Osteoblast (primary cell): ENCODE results near the gene CRBN. TPM values are rescaled to one million over a fixed set of nuclear protein-coding genes. Genes with fewer than 3 reads are reported as not detected.

Experiments used
- DNase-seq: peaks from one replicate; pipeline ENCODE4 v3.0.0; 2011; ENCODE audit warnings: low spot score, mixed read lengths; ENCODE audit not compliant: insufficient read length; ENCODE audit errors: missing footprints
- H2AFZ ChIP-seq: 2 replicates; pipeline ENCODE4 v1.6.0; 2011; ENCODE audit warnings: mild to moderate bottlenecking, low read length
- H3K27ac ChIP-seq: 2 replicates; pipeline ENCODE4 v1.5.1; 2011; ENCODE audit warnings: mild to moderate bottlenecking, low read depth, low read length, moderate library complexity
- H3K27me3 ChIP-seq: 2 replicates; pipeline ENCODE4 v1.6.0; 2012; ENCODE audit warnings: mild to moderate bottlenecking, control low read depth, inconsistent platforms, low read length, moderate library complexity; ENCODE audit not compliant: insufficient read depth
- H3K36me3 ChIP-seq: 2 replicates; pipeline ENCODE4 v1.5.1; 2011; ENCODE audit warnings: mild to moderate bottlenecking, low read length, control low read depth, moderate library complexity; ENCODE audit not compliant: insufficient read depth
- H3K4me1 ChIP-seq: 2 replicates; pipeline ENCODE4 v1.5.1; 2011; ENCODE audit warnings: mild to moderate bottlenecking, low read length, control low read depth, moderate library complexity; ENCODE audit not compliant: insufficient read depth
- H3K4me2 ChIP-seq: 2 replicates; pipeline ENCODE4 v1.6.0; 2011; ENCODE audit warnings: mild to moderate bottlenecking, low read length; ENCODE audit not compliant: insufficient read depth
- H3K4me3 ChIP-seq: fragments of 200-600 bp; sonication (generic); 3 replicates; pipeline ENCODE4 v1.5.1; 2012; ENCODE audit warnings: mild to moderate bottlenecking, low read length, inconsistent platforms; ENCODE audit not compliant: insufficient read depth
- H3K79me2 ChIP-seq: 2 replicates; pipeline ENCODE4 v1.6.0; 2012; ENCODE audit warnings: mild to moderate bottlenecking, low read length, control low read depth, inconsistent platforms; ENCODE audit not compliant: insufficient read depth
- H3K9me3 ChIP-seq: 2 replicates; pipeline ENCODE4 v1.5.1; 2011; ENCODE audit warnings: low read depth, low read length, control low read depth
- H4K20me1 ChIP-seq: 2 replicates; pipeline ENCODE4 v1.6.0; 2012; ENCODE audit warnings: mild to moderate bottlenecking, low read length, control low read depth; ENCODE audit not compliant: insufficient read depth
- CTCF ChIP-seq: IDR thresholded peaks from 2 replicates; pipeline ENCODE4 v1.5.1; 2011; ENCODE audit warnings: mild to moderate bottlenecking, low read depth, low read length, moderate library complexity; ENCODE audit errors: extremely low read depth
- total RNA-seq: library from RNA; depleted of rRNA; stranded (reverse); fragments of >200 nt; gene quantifications from 2 replicates; pipeline ENCODE4 v1.2.3, GENCODE V29; 2012

Gene CRBN
- total RNA-seq, 1 donor: 76.0 TPM

- Histone ChIP-seq H3K79me2 (peaks cover 25% of the 10 kb centered on the region), H3K36me3 (peaks cover 30% of the 10 kb centered on the region), H3K9me3 (no peaks in the 10 kb centered on the region), H3K27me3 (no peaks in the 10 kb centered on the region), H4K20me1 (peaks cover 5% of the 10 kb centered on the region), H3K4me1 (no peaks in the 10 kb centered on the region), H3K4me2 (no peak overlapping the region), H2AFZ (no peak overlapping the region), H3K4me3 (no peak overlapping the region), H3K27ac (no peak overlapping the region)
- no peak for TF ChIP-seq CTCF
- no peak for DNase-seq
These were observed 6.9 kb downstream of the CRBN start for GRCh38 chr3:3172627-3173026.

DNA sequence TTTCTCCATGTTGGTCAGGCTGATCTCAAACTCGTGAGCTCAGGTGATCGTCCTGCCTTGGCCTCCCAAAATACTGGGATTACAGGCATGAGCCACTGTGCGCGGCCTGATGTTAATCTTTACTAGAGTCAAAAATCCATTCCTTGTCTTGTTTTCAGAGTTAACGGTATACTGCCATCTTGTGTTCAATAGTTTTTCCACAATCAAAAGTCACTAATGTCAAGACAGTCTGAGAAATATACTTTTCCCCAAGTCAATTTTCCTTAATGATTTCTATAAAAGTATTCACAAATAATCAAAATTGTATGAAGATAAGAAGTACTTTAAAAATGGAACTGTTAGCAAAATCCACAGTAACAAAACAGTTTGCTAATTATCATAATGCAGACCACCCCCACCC is 8.5 kb downstream of the CRBN start:
- Histone ChIP-seq H3K27ac (no peak overlapping the region), H3K4me3 (no peak overlapping the region), H3K4me1 (no peaks in the 10 kb centered on the region), H3K27me3 (no peaks in the 10 kb centered on the region), H3K4me2 (no peak overlapping the region), H3K79me2 (peaks cover 8% of the 10 kb centered on the region), H3K36me3 (peaks cover 41% of the 10 kb centered on the region), H3K9me3 (no peaks in the 10 kb centered on the region), H2AFZ (no peak overlapping the region), H4K20me1 (no peaks in the 10 kb centered on the region)
- no peak for DNase-seq
- peak; percentile 51 for TF ChIP-seq CTCF

GRCh38 chr3:3165650-3166049 is 13.8 kb downstream of the CRBN start:
- no peak overlapping the region for H2AFZ ChIP-seq
- peaks cover 5% of the 10 kb centered on the region for H3K4me1 ChIP-seq
- H3K27ac ChIP-seq: no peak overlapping the region
- H3K36me3 ChIP-seq: peaks cover 45% of the 10 kb centered on the region
- no peak overlapping the region for H3K4me2 ChIP-seq
- H3K9me3 ChIP-seq: no peaks in the 10 kb centered on the region
- H3K4me3 ChIP-seq: no peak overlapping the region
- no peak for DNase-seq
- H3K79me2 ChIP-seq: no peaks in the 10 kb centered on the region
- no peak for TF ChIP-seq CTCF
- H3K27me3 ChIP-seq: no peaks in the 10 kb centered on the region
- no peaks in the 10 kb centered on the region for H4K20me1 ChIP-seq

DNA sequence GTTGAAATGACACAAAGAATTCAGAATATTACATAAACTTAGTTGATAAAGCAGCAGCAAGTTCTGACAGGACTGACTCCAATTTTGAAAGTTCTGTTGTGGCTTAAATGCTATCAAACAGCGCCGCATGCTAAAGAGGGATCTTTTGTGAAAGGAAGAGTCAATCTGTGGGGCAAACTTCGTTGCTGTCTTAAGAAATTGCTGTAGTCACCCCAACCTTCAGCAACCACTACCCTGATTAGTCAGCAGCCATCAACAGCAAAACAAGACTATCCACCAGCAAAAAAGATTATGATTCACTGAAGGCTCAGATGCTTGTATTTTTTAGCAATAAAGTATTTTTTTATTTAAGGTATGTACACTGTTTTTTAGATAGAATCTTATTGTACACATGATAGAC is 14.2 kb downstream of the CRBN start:
- Histone ChIP-seq H3K4me2 (no peak overlapping the region), H4K20me1 (no peaks in the 10 kb centered on the region), H2AFZ (no peak overlapping the region), H3K36me3 (peaks cover 41% of the 10 kb centered on the region), H3K9me3 (no peaks in the 10 kb centered on the region), H3K27me3 (no peaks in the 10 kb centered on the region), H3K79me2 (no peaks in the 10 kb centered on the region), H3K4me3 (no peak overlapping the region), H3K4me1 (peaks cover 6% of the 10 kb centered on the region), H3K27ac (no peak overlapping the region)
- TF ChIP-seq CTCF: no peak
- DNase-seq: no peak
